Measurements from ENCODE around the gene UQCR11. TPM values are rescaled to one million over a fixed set of nuclear protein-coding genes. Genes with fewer than 3 reads are reported as not detected.

Gene UQCR11
- total RNA-seq, 1 donor from 2014 or later: 61.0 TPM

DNA sequence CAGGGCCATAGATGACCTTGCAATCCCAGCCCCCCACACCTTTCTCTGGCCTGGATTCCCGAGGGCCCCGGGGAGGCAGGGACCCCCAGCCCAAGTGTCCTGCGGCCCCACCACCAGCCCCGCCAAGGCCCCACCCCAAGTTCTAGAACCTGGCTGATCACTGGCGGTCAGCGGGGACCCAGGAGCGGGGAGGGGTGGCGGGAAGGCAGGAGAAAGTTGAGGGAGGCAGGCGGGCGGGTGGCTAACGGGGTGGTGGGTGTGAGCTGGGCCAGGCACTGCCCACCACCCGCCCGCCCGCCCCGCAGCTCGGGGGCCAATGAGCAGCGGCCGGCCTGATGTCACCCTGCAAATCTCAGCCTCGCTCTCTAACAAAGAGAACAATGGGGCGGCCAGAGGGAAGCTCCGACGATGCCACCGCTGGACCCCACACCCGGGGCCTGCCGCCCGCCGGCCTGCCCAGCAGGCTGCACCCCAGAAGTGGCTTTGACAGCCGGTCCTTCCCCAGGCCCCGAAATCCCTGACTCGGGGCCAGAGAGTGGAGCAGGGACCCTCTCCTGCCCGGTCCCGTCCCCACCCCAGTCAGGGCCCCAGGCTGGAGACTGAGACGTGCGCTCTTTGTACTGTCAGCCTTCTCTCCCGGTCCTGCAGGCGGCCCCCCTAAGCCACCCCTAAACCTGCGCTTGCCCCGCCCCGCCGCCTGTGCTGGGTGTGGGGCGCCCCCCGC lies 38.7 kb downstream of the UQCR11 start:
- peak in 1 of 2 donors; percentile 75 for DNase-seq (ENCODE audit: low spot score in 2 of 2)
- TF ChIP-seq, protein P1, sequence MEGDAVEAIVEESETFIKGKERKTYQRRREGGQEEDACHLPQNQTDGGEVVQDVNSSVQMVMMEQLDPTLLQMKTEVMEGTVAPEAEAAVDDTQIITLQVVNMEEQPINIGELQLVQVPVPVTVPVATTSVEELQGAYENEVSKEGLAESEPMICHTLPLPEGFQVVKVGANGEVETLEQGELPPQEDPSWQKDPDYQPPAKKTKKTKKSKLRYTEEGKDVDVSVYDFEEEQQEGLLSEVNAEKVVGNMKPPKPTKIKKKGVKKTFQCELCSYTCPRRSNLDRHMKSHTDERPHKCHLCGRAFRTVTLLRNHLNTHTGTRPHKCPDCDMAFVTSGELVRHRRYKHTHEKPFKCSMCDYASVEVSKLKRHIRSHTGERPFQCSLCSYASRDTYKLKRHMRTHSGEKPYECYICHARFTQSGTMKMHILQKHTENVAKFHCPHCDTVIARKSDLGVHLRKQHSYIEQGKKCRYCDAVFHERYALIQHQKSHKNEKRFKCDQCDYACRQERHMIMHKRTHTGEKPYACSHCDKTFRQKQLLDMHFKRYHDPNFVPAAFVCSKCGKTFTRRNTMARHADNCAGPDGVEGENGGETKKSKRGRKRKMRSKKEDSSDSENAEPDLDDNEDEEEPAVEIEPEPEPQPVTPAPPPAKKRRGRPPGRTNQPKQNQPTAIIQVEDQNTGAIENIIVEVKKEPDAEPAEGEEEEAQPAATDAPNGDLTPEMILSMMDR (IDR thresholded peaks at IDR 0.05): no peak
- peaks cover 4 to 9% of the 10 kb centered on the region in 2 donors for H3K4me1 ChIP-seq
- intact Hi-C loops (cut with DNase I): loop anchor here (1.0 to 5.0 kb wide), 2 partner anchors 26 to 41 kb away; partner anchors contain the start of genes MBD3 and UQCR11
- H3K27ac ChIP-seq: peak overlapping the region; percentile 75 to 84
- no peaks in the 10 kb centered on the region for H3K36me3 ChIP-seq
- H3K4me3 ChIP-seq: peak overlapping the region; percentile 57 to 94
- H3K27me3 ChIP-seq: no peaks in the 10 kb centered on the region
- H3K9me3 ChIP-seq: no peaks in the 10 kb centered on the region

- H3K4me3 ChIP-seq: no peak overlapping the region
- TF ChIP-seq, protein P1 (IDR thresholded peaks at IDR 0.05): no peak
- H3K9me3 ChIP-seq: no peaks in the 10 kb centered on the region
- no peaks in the 10 kb centered on the region for H3K27me3 ChIP-seq
- H3K27ac ChIP-seq: no peak overlapping the region
- H3K4me1 ChIP-seq: peaks cover 0 to 5% of the 10 kb centered on the region in 2 donors
- H3K36me3 ChIP-seq: no peaks in the 10 kb centered on the region
- intact Hi-C loops (cut with DNase I): no loop called here
- DNase-seq (ENCODE audit: low spot score in 2 of 2): no peak
Observed at GRCh38 chr19:1563251-1563650, 42.0 kb downstream of the UQCR11 start.

- no peak for DNase-seq (ENCODE audit: low spot score in 2 of 2)
- Histone ChIP-seq H3K4me3 (no peak overlapping the region), H3K9me3 (no peaks in the 10 kb centered on the region), H3K27ac (no peak overlapping the region), H3K36me3 (no peaks in the 10 kb centered on the region), H3K27me3 (no peaks in the 10 kb centered on the region), H3K4me1 (peaks cover 0 to 4% of the 10 kb centered on the region in 2 donors)
- intact Hi-C loops (cut with DNase I): no loop called here
- TF ChIP-seq, protein P1 (IDR thresholded peaks at IDR 0.05): no peak
Observed at GRCh38 chr19:1561236-1561842, 43.9 kb downstream of the UQCR11 start.

DNA sequence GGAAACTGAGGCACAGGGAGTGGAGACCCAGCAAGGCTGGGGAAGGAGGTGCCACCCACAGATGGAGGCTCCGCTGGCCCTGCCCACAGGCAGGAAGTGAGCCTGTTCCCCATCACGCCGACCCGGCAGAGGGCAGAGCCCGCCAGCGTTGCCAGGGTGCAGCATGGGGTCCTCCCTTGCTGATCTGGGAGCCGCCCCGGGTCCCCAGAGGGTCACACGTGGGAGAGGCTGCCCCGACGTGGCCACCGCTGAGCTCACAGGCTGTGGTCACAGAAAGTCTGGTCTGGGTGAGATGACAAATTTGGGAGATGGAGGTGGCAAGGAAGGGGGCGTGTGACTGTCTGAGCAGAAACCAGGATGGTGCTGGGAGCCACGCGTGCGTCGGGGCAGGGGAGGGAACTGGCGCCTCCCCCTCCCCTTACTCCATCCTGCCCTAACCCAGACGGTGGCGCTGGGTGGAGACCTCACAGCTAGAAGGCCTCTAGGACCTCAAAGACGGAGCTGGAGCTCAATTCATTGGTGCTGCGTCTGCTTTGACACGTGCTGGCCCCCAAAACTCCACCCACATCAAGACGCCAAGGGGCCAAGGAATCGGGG lies 44.9 kb downstream of the UQCR11 start:
- H3K27ac ChIP-seq: no peak overlapping the region

GRCh38 chr19:1558552-1558951 lies 46.7 kb downstream of the UQCR11 start:
- TF ChIP-seq, protein P1 (IDR thresholded peaks at IDR 0.05): no peak
- no peak overlapping the region for H3K4me3 ChIP-seq
- H3K27me3 ChIP-seq: no peaks in the 10 kb centered on the region
- no peak for DNase-seq (ENCODE audit: low spot score in 2 of 2)
- intact Hi-C loops (cut with DNase I): no loop called here
- H3K9me3 ChIP-seq: no peaks in the 10 kb centered on the region
- no peaks in the 10 kb centered on the region for H3K4me1 ChIP-seq
- H3K36me3 ChIP-seq: peaks cover 5 to 8% of the 10 kb centered on the region in 2 donors
- H3K27ac ChIP-seq: no peak overlapping the region

More for the DNA sequence above, 44.9 kb downstream of the UQCR11 start:
- TF ChIP-seq, protein P1 (IDR thresholded peaks at IDR 0.05): no peak
- H3K9me3 ChIP-seq: no peaks in the 10 kb centered on the region
- DNase-seq (ENCODE audit: low spot score in 2 of 2): no peak
- H3K36me3 ChIP-seq: peaks cover 2 to 3% of the 10 kb centered on the region in 2 donors
- H3K27me3 ChIP-seq: no peaks in the 10 kb centered on the region
- H3K4me3 ChIP-seq: no peak overlapping the region
- H3K4me1 ChIP-seq: no peaks in the 10 kb centered on the region
- intact Hi-C loops (cut with DNase I): no loop called here

Measured in ascending aorta (tissue), 2 donors.